SW 1271 (cell line): ENCODE data around the gene BNC2.
"Not testable (repeated sequence)": the region's sequence is repeated elsewhere in the genome, so short reads cannot be mapped to it uniquely, and the experiment has no call there.

Experiments
- DNase-seq, 2 experiments: peaks; one replicate each; lab custom pipeline; 2025; lab: John Stamatoyannopoulos, UW

The BNC2 gene

GRCh38 chr9:16870596-16871335 is at the start of gene BNC2:
Gene BNC2, minus strand, starts transcription at chr9:16870670. Its CDS starts 22 bp downstream, at chr9:16870648.
- no peak for DNase-seq

- no peak for DNase-seq
Observed at GRCh38 chr9:16918920-16919319, 48.5 kb upstream of the BNC2 start.

- no peak for DNase-seq
Observed at GRCh38 chr9:16915126-16915831, 44.8 kb upstream of the BNC2 start.

- no peak for DNase-seq
Observed at GRCh38 chr9:16912197-16912596, 41.7 kb upstream of the BNC2 start.

GRCh38 chr9:16908206-16908605 is 37.7 kb upstream of the BNC2 start:
- not testable (repeated sequence) for DNase-seq

GRCh38 chr9:16904655-16905054 is 34.2 kb upstream of the BNC2 start:
- no peak for DNase-seq

- no peak for DNase-seq
Observed at GRCh38 chr9:16901590-16901989, 31.1 kb upstream of the BNC2 start.

- DNase-seq, result no peak
Observed at GRCh38 chr9:16899606-16900005, 29.1 kb upstream of the BNC2 start.

- no peak for DNase-seq
Observed at GRCh38 chr9:16898464-16898863, 28.0 kb upstream of the BNC2 start.

- no peak for DNase-seq
Observed at GRCh38 chr9:16888594-16888993, 18.1 kb upstream of the BNC2 start.

- no peak for DNase-seq
Observed at GRCh38 chr9:16885931-16886330, 15.5 kb upstream of the BNC2 start.

GRCh38 chr9:16884952-16885513 is 14.6 kb upstream of the BNC2 start:
- DNase-seq, result no peak

GRCh38 chr9:16884373-16884772 is 13.9 kb upstream of the BNC2 start:
- no peak for DNase-seq

- DNase-seq, result no peak
Observed at GRCh38 chr9:16883586-16883985, 13.1 kb upstream of the BNC2 start.

GRCh38 chr9:16882440-16882839 is 12.0 kb upstream of the BNC2 start:
- DNase-seq, result not testable (repeated sequence)

- no peak for DNase-seq
Observed at GRCh38 chr9:16879416-16879815, 8.9 kb upstream of the BNC2 start.

GRCh38 chr9:16877256-16877655 is 6.8 kb upstream of the BNC2 start:
- DNase-seq, result no peak

- DNase-seq, result no peak
Observed at GRCh38 chr9:16873126-16873802, 2.8 kb upstream of the BNC2 start.

GRCh38 chr9:16871336-16872151 is 1.1 kb upstream of the BNC2 start:
- DNase-seq, result no peak

- no peak for DNase-seq
Observed at GRCh38 chr9:16869882-16870595, 431 bp downstream of the BNC2 start.
